HepG2 (cell line): ENCODE measurements around the gene STRADB. TPM values are rescaled to one million over a fixed set of nuclear protein-coding genes. Genes with fewer than 3 reads are reported as not detected.

ENCODE experiments used
- ATF7-NPFF ChIP-seq: sonication (generic); formaldehyde crosslinking; IDR thresholded peaks from 2 replicates; pipeline ENCODE4 v1.8.1; 2023; ENCODE audit warnings: mild to moderate bottlenecking, low read depth, missing genetic modification reagents, moderate library complexity
- EP300 ChIP-seq, 3 experiments: sonication (generic) in 1 of 3; formaldehyde crosslinking in 1 of 3; IDR thresholded peaks; 2 replicates each; pipeline versions ENCODE4 v1.5.1 to v1.6.1; 2011 to 2020; ENCODE audit warnings: low read depth in 2 of 3, low read length in 2 of 3, borderline replicate concordance in 1 of 3, improper control_type of control experiment in 1 of 3, mild to moderate bottlenecking in 1 of 3, missing genetic modification reagents in 1 of 3, moderate library complexity in 1 of 3
- GZF1 ChIP-seq: sonication (generic); formaldehyde crosslinking; IDR thresholded peaks from 2 replicates; pipeline ENCODE4 v1.5.1; 2020; ENCODE audit warnings: mild to moderate bottlenecking, missing genetic modification reagents
- HOXA7 ChIP-seq: sonication (generic); formaldehyde crosslinking; IDR thresholded peaks from 2 replicates; pipeline ENCODE4 v1.8.1; 2022; ENCODE audit warnings: mild to moderate bottlenecking, missing genetic modification reagents, moderate library complexity
- KLF6 ChIP-seq: IDR thresholded peaks from 2 replicates; pipeline ENCODE4 v1.8.0; 2016; ENCODE audit warnings: missing biosample characterization, missing genetic modification reagents
- MLLT10 ChIP-seq: sonication (generic); formaldehyde crosslinking; IDR thresholded peaks from 2 replicates; pipeline ENCODE4 v1.4.0; 2020; ENCODE audit warnings: missing genetic modification reagents
- MTA3 ChIP-seq: sonication (generic); formaldehyde crosslinking; IDR thresholded peaks from 2 replicates; pipeline ENCODE4 v1.4.0; 2020; ENCODE audit warnings: missing genetic modification reagents
- PHB2 ChIP-seq: fragments of 450-650 bp; IDR thresholded peaks from 2 replicates; pipeline ENCODE4 v1.6.1; 2018; ENCODE audit not compliant: partially characterized antibody
- XBP1 ChIP-seq: sonication (generic); formaldehyde crosslinking; IDR thresholded peaks from 2 replicates; pipeline ENCODE4 v1.5.0; 2020; ENCODE audit warnings: missing genetic modification reagents
- ZC3H13 ChIP-seq: sonication (generic); formaldehyde crosslinking; IDR thresholded peaks from 2 replicates; pipeline ENCODE4 v1.8.1; 2023; ENCODE audit warnings: mild to moderate bottlenecking, missing genetic modification reagents, moderate library complexity
- ZNF180 ChIP-seq: sonication (generic); formaldehyde crosslinking; IDR thresholded peaks from 2 replicates; pipeline ENCODE4 v1.4.0; 2020; ENCODE audit warnings: low read depth, missing genetic modification reagents, borderline replicate concordance
- ZNF260 ChIP-seq: sonication (generic); formaldehyde crosslinking; IDR thresholded peaks from 2 replicates; pipeline ENCODE4 v1.4.0; 2020; ENCODE audit warnings: missing genetic modification reagents, low read depth, mild to moderate bottlenecking, borderline replicate concordance
- ZNF615 ChIP-seq: sonication (generic); formaldehyde crosslinking; IDR thresholded peaks from 2 replicates; pipeline ENCODE4 v1.5.0; 2020; ENCODE audit warnings: mild to moderate bottlenecking, missing genetic modification reagents, borderline replicate concordance
- ZSCAN20 ChIP-seq: sonication (generic); formaldehyde crosslinking; IDR thresholded peaks from 2 replicates; pipeline ENCODE4 v1.4.0; 2020; ENCODE audit warnings: missing genetic modification reagents, mild to moderate bottlenecking, borderline replicate concordance
- polyA plus RNA-seq, 8 experiments: library from polyadenylated mRNA; depleted of rRNA in 3 of 8; stranded (reverse) in 7 of 8; unstranded in 1 of 8; fragments of >200 nt; fragmentation: Illumina TruSeq in 4 of 8; extraction: Trizol in 4 of 8; gene quantifications; 2 replicates each; pipeline versions ENCODE4 v1.2.1 to v1.2.3, GENCODE V29; 2011 to 2016; ENCODE audit warnings: low read depth in 4 of 8, missing spikeins in 1 of 8, mixed read lengths in 1 of 8; ENCODE audit not compliant: insufficient read depth in 1 of 8
- total RNA-seq, 5 experiments: library from RNA; depleted of rRNA; stranded (reverse); fragments of >200 nt; fragmentation: Illumina TruSeq; extraction: Trizol; gene quantifications; 2 replicates each; pipeline ENCODE4 v1.2.3, GENCODE V29; 2016; ENCODE audit warnings: low read depth in 1 of 5
- TF ChIP-seq, protein P1 (sequence below): sonication (generic); formaldehyde crosslinking; IDR thresholded peaks from 2 replicates; pipeline ENCODE4 v1.5.0; 2020; ENCODE audit warnings: missing genetic modification reagents
- TF ChIP-seq, protein P2 (sequence below): sonication (generic); formaldehyde crosslinking; IDR thresholded peaks from 2 replicates; pipeline ENCODE4 v1.4.0; 2020; ENCODE audit warnings: missing genetic modification reagents
- TF ChIP-seq, protein P3 (sequence below): sonication (generic); formaldehyde crosslinking; IDR thresholded peaks from 2 replicates; pipeline ENCODE4 v1.5.1; 2020; ENCODE audit warnings: mild to moderate bottlenecking, missing genetic modification reagents, moderate library complexity

STRADB gene
- total and polyA plus RNA-seq, 2 of the 13 experiments (the other 11 are each of a cell fraction or from before 2014, with no cell fraction given): 34.1 to 66.6 TPM

DNA sequence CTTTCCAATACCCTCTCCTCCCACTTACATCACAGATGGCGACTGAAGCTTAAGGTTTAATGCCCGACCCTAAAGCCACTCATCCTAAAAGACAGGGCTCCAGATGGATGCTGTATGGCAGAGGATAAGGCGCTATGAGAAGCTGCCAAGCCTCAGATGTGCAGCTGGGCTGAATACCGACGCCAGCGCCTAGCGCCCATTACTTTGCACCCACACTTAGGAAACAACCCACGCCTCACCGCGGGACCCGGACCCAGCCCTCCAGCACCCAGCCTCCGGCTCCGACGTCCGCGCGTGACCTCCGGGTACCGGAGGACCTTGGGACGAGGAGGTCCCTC lies 617 bp upstream of the STRADB start (continued):
- TF ChIP-seq MTA3: no peak
- no peak; the same call in 1 of the 2 replicates for TF ChIP-seq KLF6
- TF ChIP-seq ZC3H13: no peak
- TF ChIP-seq HOXA7 (CRISPR knock-in tag): no peak
- TF ChIP-seq ZNF615: no peak
- TF ChIP-seq, protein P1, sequence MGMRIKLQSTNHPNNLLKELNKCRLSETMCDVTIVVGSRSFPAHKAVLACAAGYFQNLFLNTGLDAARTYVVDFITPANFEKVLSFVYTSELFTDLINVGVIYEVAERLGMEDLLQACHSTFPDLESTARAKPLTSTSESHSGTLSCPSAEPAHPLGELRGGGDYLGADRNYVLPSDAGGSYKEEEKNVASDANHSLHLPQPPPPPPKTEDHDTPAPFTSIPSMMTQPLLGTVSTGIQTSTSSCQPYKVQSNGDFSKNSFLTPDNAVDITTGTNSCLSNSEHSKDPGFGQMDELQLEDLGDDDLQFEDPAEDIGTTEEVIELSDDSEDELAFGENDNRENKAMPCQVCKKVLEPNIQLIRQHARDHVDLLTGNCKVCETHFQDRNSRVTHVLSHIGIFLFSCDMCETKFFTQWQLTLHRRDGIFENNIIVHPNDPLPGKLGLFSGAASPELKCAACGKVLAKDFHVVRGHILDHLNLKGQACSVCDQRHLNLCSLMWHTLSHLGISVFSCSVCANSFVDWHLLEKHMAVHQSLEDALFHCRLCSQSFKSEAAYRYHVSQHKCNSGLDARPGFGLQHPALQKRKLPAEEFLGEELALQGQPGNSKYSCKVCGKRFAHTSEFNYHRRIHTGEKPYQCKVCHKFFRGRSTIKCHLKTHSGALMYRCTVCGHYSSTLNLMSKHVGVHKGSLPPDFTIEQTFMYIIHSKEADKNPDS (CRISPR knock-in tag): no peak
- TF ChIP-seq GZF1 (CRISPR knock-in tag): 0 out of 2 replicates have a peak, but pooled peaks have one; percentile 65
- no peak for TF ChIP-seq ZSCAN20 (CRISPR knock-in tag)
- peak; percentile 5; the same call in 1 of the 2 replicates for TF ChIP-seq ATF7-NPFF (CRISPR knock-in tag)
- no peak for TF ChIP-seq PHB2
- TF ChIP-seq, protein P2, sequence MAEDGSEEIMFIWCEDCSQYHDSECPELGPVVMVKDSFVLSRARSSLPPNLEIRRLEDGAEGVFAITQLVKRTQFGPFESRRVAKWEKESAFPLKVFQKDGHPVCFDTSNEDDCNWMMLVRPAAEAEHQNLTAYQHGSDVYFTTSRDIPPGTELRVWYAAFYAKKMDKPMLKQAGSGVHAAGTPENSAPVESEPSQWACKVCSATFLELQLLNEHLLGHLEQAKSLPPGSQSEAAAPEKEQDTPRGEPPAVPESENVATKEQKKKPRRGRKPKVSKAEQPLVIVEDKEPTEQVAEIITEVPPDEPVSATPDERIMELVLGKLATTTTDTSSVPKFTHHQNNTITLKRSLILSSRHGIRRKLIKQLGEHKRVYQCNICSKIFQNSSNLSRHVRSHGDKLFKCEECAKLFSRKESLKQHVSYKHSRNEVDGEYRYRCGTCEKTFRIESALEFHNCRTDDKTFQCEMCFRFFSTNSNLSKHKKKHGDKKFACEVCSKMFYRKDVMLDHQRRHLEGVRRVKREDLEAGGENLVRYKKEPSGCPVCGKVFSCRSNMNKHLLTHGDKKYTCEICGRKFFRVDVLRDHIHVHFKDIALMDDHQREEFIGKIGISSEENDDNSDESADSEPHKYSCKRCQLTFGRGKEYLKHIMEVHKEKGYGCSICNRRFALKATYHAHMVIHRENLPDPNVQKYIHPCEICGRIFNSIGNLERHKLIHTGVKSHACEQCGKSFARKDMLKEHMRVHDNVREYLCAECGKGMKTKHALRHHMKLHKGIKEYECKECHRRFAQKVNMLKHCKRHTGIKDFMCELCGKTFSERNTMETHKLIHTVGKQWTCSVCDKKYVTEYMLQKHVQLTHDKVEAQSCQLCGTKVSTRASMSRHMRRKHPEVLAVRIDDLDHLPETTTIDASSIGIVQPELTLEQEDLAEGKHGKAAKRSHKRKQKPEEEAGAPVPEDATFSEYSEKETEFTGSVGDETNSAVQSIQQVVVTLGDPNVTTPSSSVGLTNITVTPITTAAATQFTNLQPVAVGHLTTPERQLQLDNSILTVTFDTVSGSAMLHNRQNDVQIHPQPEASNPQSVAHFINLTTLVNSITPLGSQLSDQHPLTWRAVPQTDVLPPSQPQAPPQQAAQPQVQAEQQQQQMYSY (CRISPR knock-in tag): no peak
- no peak for TF ChIP-seq ZNF260 (CRISPR knock-in tag)
- TF ChIP-seq ZNF180 (CRISPR knock-in tag): no peak
- no peak for TF ChIP-seq EP300 (IDR thresholded peaks at IDR 0.05; ENCODE audit: low read depth in 2 of 2, low read length in 2 of 2)
- TF ChIP-seq EP300 (CRISPR knock-in tag; IDR thresholded peaks at IDR 0.05; ENCODE audit: borderline replicate concordance): no peak
- TF ChIP-seq XBP1 (CRISPR knock-in tag): no peak
- TF ChIP-seq, protein P3, sequence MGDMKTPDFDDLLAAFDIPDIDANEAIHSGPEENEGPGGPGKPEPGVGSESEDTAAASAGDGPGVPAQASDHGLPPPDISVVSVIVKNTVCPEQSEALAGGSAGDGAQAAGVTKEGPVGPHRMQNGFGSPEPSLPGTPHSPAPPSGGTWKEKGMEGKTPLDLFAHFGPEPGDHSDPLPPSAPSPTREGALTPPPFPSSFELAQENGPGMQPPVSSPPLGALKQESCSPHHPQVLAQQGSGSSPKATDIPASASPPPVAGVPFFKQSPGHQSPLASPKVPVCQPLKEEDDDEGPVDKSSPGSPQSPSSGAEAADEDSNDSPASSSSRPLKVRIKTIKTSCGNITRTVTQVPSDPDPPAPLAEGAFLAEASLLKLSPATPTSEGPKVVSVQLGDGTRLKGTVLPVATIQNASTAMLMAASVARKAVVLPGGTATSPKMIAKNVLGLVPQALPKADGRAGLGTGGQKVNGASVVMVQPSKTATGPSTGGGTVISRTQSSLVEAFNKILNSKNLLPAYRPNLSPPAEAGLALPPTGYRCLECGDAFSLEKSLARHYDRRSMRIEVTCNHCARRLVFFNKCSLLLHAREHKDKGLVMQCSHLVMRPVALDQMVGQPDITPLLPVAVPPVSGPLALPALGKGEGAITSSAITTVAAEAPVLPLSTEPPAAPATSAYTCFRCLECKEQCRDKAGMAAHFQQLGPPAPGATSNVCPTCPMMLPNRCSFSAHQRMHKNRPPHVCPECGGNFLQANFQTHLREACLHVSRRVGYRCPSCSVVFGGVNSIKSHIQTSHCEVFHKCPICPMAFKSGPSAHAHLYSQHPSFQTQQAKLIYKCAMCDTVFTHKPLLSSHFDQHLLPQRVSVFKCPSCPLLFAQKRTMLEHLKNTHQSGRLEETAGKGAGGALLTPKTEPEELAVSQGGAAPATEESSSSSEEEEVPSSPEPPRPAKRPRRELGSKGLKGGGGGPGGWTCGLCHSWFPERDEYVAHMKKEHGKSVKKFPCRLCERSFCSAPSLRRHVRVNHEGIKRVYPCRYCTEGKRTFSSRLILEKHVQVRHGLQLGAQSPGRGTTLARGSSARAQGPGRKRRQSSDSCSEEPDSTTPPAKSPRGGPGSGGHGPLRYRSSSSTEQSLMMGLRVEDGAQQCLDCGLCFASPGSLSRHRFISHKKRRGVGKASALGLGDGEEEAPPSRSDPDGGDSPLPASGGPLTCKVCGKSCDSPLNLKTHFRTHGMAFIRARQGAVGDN (CRISPR knock-in tag): no peak
- TF ChIP-seq MLLT10: no peak
